ENCODE data around the gene CCNY.

CCNY gene

GRCh38 chr10:35435824-35436223, 99.5 kb downstream of the CCNY start:
- TF ChIP-seq ZFX (IDR thresholded peaks at IDR 0.05; ENCODE audit: borderline replicate concordance): no peak
- TF ChIP-seq CTCF (IDR thresholded peaks at IDR 0.05): no peak
- H3K27ac ChIP-seq: no peak overlapping the region

- TF ChIP-seq ZFX (IDR thresholded peaks at IDR 0.05; ENCODE audit: borderline replicate concordance) (no peak), CTCF (IDR thresholded peaks at IDR 0.05) (no peak)
These were observed 101.5 kb downstream of the CCNY start for GRCh38 chr10:35437829-35438228.

GRCh38 chr10:35438718-35439571, 102.6 kb downstream of the CCNY start:
- no peak for TF ChIP-seq CTCF (IDR thresholded peaks at IDR 0.05)
- TF ChIP-seq ZFX (IDR thresholded peaks at IDR 0.05; ENCODE audit: borderline replicate concordance): no peak
- H3K27ac ChIP-seq: no peak overlapping the region

More at GRCh38 chr10:35437829-35438228, 101.5 kb downstream of the CCNY start:
- no peak overlapping the region for H3K27ac ChIP-seq

GRCh38 chr10:35440016-35440415, 103.7 kb downstream of the CCNY start:
- no peak for TF ChIP-seq ZFX (IDR thresholded peaks at IDR 0.05; ENCODE audit: borderline replicate concordance)
- no peak overlapping the region for H3K27ac ChIP-seq

GRCh38 chr10:35442028-35442427, 105.7 kb downstream of the CCNY start:
- TF ChIP-seq CTCF (IDR thresholded peaks at IDR 0.05) (no peak), ZFX (IDR thresholded peaks at IDR 0.05; ENCODE audit: borderline replicate concordance) (no peak)
- H3K27ac ChIP-seq: no peak overlapping the region

- no peak for TF ChIP-seq CTCF (IDR thresholded peaks at IDR 0.05)
- no peak for TF ChIP-seq ZFX (IDR thresholded peaks at IDR 0.05; ENCODE audit: borderline replicate concordance)
- H3K27ac ChIP-seq: no peak overlapping the region
These were observed 106.3 kb downstream of the CCNY start for GRCh38 chr10:35442592-35442991.

- TF ChIP-seq ZFX (IDR thresholded peaks at IDR 0.05; ENCODE audit: borderline replicate concordance): no peak
- TF ChIP-seq CTCF (IDR thresholded peaks at IDR 0.05): no peak
These were observed 107.5 kb downstream of the CCNY start for GRCh38 chr10:35443858-35444257.

More at GRCh38 chr10:35443858-35444257, 107.5 kb downstream of the CCNY start:
- H3K27ac ChIP-seq: no peak overlapping the region
